ENCODE results near the gene MOV10. TPM values are rescaled to one million over a fixed set of nuclear protein-coding genes. Genes with fewer than 3 reads are reported as not detected.

Gene MOV10
- total RNA-seq, 1 experiment from 2014 or later: 13.8 TPM

GRCh38 chr1:112729909-112730308, 55.5 kb downstream of the MOV10 start:
- H3K36me3 ChIP-seq (ENCODE audit: insufficient read depth, low read length): no peaks in the 10 kb centered on the region
- H3K9me3 ChIP-seq (ENCODE audit: low read length): no peaks in the 10 kb centered on the region
- no peak overlapping the region for H3K4me3 ChIP-seq (ENCODE audit: low read length)
- no peaks in the 10 kb centered on the region for H3K27me3 ChIP-seq (ENCODE audit: low read length)
- H3K79me2 ChIP-seq (ENCODE audit: low read length): no peaks in the 10 kb centered on the region
- no peak overlapping the region for H3K27ac ChIP-seq (ENCODE audit: low read length)
- no peak overlapping the region for H3K4me2 ChIP-seq (ENCODE audit: low read depth, low read length, poor library complexity, severe bottlenecking)
- H4K20me1 ChIP-seq (ENCODE audit: insufficient read depth, low read depth, low read length): no peaks in the 10 kb centered on the region
- no peaks in the 10 kb centered on the region for H3K9me2 ChIP-seq (replicated peaks; ENCODE audit: insufficient read depth, low read length)
- no peak overlapping the region for H3K9ac ChIP-seq (ENCODE audit: low read length)
- no peaks in the 10 kb centered on the region for H3K4me1 ChIP-seq (ENCODE audit: low read length)
- DNase-seq: no peak
- H2AFZ ChIP-seq (ENCODE audit: low read length): no peak overlapping the region

- Histone ChIP-seq H3K9me2 (replicated peaks; ENCODE audit: insufficient read depth, low read length) (no peaks in the 10 kb centered on the region), H3K27ac (ENCODE audit: low read length) (no peak overlapping the region), H3K36me3 (ENCODE audit: insufficient read depth, low read length) (no peaks in the 10 kb centered on the region), H3K4me3 (ENCODE audit: low read length) (no peak overlapping the region), H2AFZ (ENCODE audit: low read length) (no peak overlapping the region), H3K4me1 (ENCODE audit: low read length) (no peaks in the 10 kb centered on the region), H3K79me2 (ENCODE audit: low read length) (no peaks in the 10 kb centered on the region), H3K9me3 (ENCODE audit: low read length) (no peaks in the 10 kb centered on the region), H3K9ac (ENCODE audit: low read length) (no peak overlapping the region), H3K4me2 (ENCODE audit: low read depth, low read length, poor library complexity, severe bottlenecking) (no peak overlapping the region), H3K27me3 (ENCODE audit: low read length) (no peaks in the 10 kb centered on the region), H4K20me1 (ENCODE audit: insufficient read depth, low read depth, low read length) (no peaks in the 10 kb centered on the region)
- no peak for DNase-seq
These were observed 57.0 kb downstream of the MOV10 start for GRCh38 chr1:112731451-112731850.

- Histone ChIP-seq H3K36me3 (ENCODE audit: insufficient read depth, low read length) (no peaks in the 10 kb centered on the region), H3K79me2 (ENCODE audit: low read length) (no peaks in the 10 kb centered on the region), H3K27me3 (ENCODE audit: low read length) (no peaks in the 10 kb centered on the region), H3K9ac (ENCODE audit: low read length) (no peak overlapping the region), H3K4me2 (ENCODE audit: low read depth, low read length, poor library complexity, severe bottlenecking) (no peak overlapping the region), H3K9me3 (ENCODE audit: low read length) (no peaks in the 10 kb centered on the region), H3K4me3 (ENCODE audit: low read length) (no peak overlapping the region), H2AFZ (ENCODE audit: low read length) (no peak overlapping the region), H3K4me1 (ENCODE audit: low read length) (no peaks in the 10 kb centered on the region), H3K9me2 (replicated peaks; ENCODE audit: insufficient read depth, low read length) (no peaks in the 10 kb centered on the region), H4K20me1 (ENCODE audit: insufficient read depth, low read depth, low read length) (no peaks in the 10 kb centered on the region), H3K27ac (ENCODE audit: low read length) (no peak overlapping the region)
- no peak for DNase-seq
These were observed 61.3 kb downstream of the MOV10 start for GRCh38 chr1:112735752-112736151.

GRCh38 chr1:112737573-112737972, 63.1 kb downstream of the MOV10 start:
- Histone ChIP-seq H3K27me3 (ENCODE audit: low read length) (no peaks in the 10 kb centered on the region), H4K20me1 (ENCODE audit: insufficient read depth, low read depth, low read length) (no peaks in the 10 kb centered on the region), H2AFZ (ENCODE audit: low read length) (no peak overlapping the region), H3K9me3 (ENCODE audit: low read length) (no peaks in the 10 kb centered on the region), H3K9ac (ENCODE audit: low read length) (no peak overlapping the region), H3K36me3 (ENCODE audit: insufficient read depth, low read length) (no peaks in the 10 kb centered on the region), H3K9me2 (replicated peaks; ENCODE audit: insufficient read depth, low read length) (no peaks in the 10 kb centered on the region), H3K27ac (ENCODE audit: low read length) (no peak overlapping the region), H3K4me2 (ENCODE audit: low read depth, low read length, poor library complexity, severe bottlenecking) (no peak overlapping the region), H3K4me1 (ENCODE audit: low read length) (no peaks in the 10 kb centered on the region), H3K4me3 (ENCODE audit: low read length) (no peak overlapping the region), H3K79me2 (ENCODE audit: low read length) (no peaks in the 10 kb centered on the region)
- DNase-seq: no peak

- Histone ChIP-seq H3K27ac (ENCODE audit: low read length) (no peak overlapping the region), H2AFZ (ENCODE audit: low read length) (no peak overlapping the region), H3K79me2 (ENCODE audit: low read length) (no peaks in the 10 kb centered on the region), H3K9ac (ENCODE audit: low read length) (no peak overlapping the region), H3K9me3 (ENCODE audit: low read length) (no peaks in the 10 kb centered on the region), H3K4me2 (ENCODE audit: low read depth, low read length, poor library complexity, severe bottlenecking) (no peak overlapping the region), H3K27me3 (ENCODE audit: low read length) (no peaks in the 10 kb centered on the region), H3K4me1 (ENCODE audit: low read length) (no peaks in the 10 kb centered on the region), H3K4me3 (ENCODE audit: low read length) (no peak overlapping the region), H3K36me3 (ENCODE audit: insufficient read depth, low read length) (no peaks in the 10 kb centered on the region), H3K9me2 (replicated peaks; ENCODE audit: insufficient read depth, low read length) (no peaks in the 10 kb centered on the region), H4K20me1 (ENCODE audit: insufficient read depth, low read depth, low read length) (no peaks in the 10 kb centered on the region)
- no peak for DNase-seq
These were observed 68.9 kb downstream of the MOV10 start for GRCh38 chr1:112743174-112744008.

GRCh38 chr1:112744009-112744578, 69.6 kb downstream of the MOV10 start:
- H3K4me2 ChIP-seq (ENCODE audit: low read depth, low read length, poor library complexity, severe bottlenecking): no peak overlapping the region
- H3K9ac ChIP-seq (ENCODE audit: low read length): no peak overlapping the region
- no peaks in the 10 kb centered on the region for H3K79me2 ChIP-seq (ENCODE audit: low read length)
- no peaks in the 10 kb centered on the region for H3K9me3 ChIP-seq (ENCODE audit: low read length)
- no peaks in the 10 kb centered on the region for H3K4me1 ChIP-seq (ENCODE audit: low read length)
- H3K27me3 ChIP-seq (ENCODE audit: low read length): no peaks in the 10 kb centered on the region
- no peaks in the 10 kb centered on the region for H3K9me2 ChIP-seq (replicated peaks; ENCODE audit: insufficient read depth, low read length)
- H3K27ac ChIP-seq (ENCODE audit: low read length): no peak overlapping the region
- H4K20me1 ChIP-seq (ENCODE audit: insufficient read depth, low read depth, low read length): no peaks in the 10 kb centered on the region
- no peak overlapping the region for H2AFZ ChIP-seq (ENCODE audit: low read length)
- H3K36me3 ChIP-seq (ENCODE audit: insufficient read depth, low read length): no peaks in the 10 kb centered on the region
- no peak for DNase-seq
- no peak overlapping the region for H3K4me3 ChIP-seq (ENCODE audit: low read length)

- no peak overlapping the region for H2AFZ ChIP-seq (ENCODE audit: low read length)
- H3K9ac ChIP-seq (ENCODE audit: low read length): no peak overlapping the region
- H3K36me3 ChIP-seq (ENCODE audit: insufficient read depth, low read length): no peaks in the 10 kb centered on the region
- H3K27ac ChIP-seq (ENCODE audit: low read length): no peak overlapping the region
- H3K9me2 ChIP-seq (replicated peaks; ENCODE audit: insufficient read depth, low read length): no peaks in the 10 kb centered on the region
- H3K4me3 ChIP-seq (ENCODE audit: low read length): no peak overlapping the region
- no peak overlapping the region for H3K4me2 ChIP-seq (ENCODE audit: low read depth, low read length, poor library complexity, severe bottlenecking)
- H3K79me2 ChIP-seq (ENCODE audit: low read length): no peaks in the 10 kb centered on the region
- no peaks in the 10 kb centered on the region for H3K9me3 ChIP-seq (ENCODE audit: low read length)
- H3K4me1 ChIP-seq (ENCODE audit: low read length): no peaks in the 10 kb centered on the region
- no peaks in the 10 kb centered on the region for H4K20me1 ChIP-seq (ENCODE audit: insufficient read depth, low read depth, low read length)
- no peak for DNase-seq
- H3K27me3 ChIP-seq (ENCODE audit: low read length): no peaks in the 10 kb centered on the region
These were observed 73.9 kb downstream of the MOV10 start for GRCh38 chr1:112748396-112748795.
